Neural progenitor cell (in vitro differentiated cells): ENCODE results near the gene OGFOD2. TPM values are rescaled to one million over a fixed set of nuclear protein-coding genes. Genes with fewer than 3 reads are reported as not detected.

ENCODE experiments used
- DNase-seq: peaks from one replicate; pipeline ENCODE4 v3.0.0-alpha.2; 2016; ENCODE audit warnings: low spot score
- H2AFZ ChIP-seq: fragments of 200-600 bp; sonication (generic); replicated peaks from 2 replicates; pipeline ENCODE4 v1.6.1; 2016; ENCODE audit warnings: antibody characterized with exemption
- H3F3A ChIP-seq: fragments of 200-600 bp; sonication (generic); 2 replicates; pipeline ENCODE4 v1.6.1; 2016; ENCODE audit warnings: antibody characterized with exemption, low read depth
- H3K27ac ChIP-seq: fragments of 200-600 bp; sonication (generic); 2 replicates; pipeline ENCODE4 v1.5.1; 2016; ENCODE audit warnings: mild to moderate bottlenecking
- H3K27me3 ChIP-seq: fragments of 200-600 bp; sonication (generic); 2 replicates; pipeline ENCODE4 v1.6.1; 2016; ENCODE audit warnings: mild to moderate bottlenecking, moderate library complexity
- H3K36me3 ChIP-seq: fragments of 200-600 bp; sonication (generic); 2 replicates; pipeline ENCODE4 v1.5.1; 2016
- H3K4me1 ChIP-seq: fragments of 200-600 bp; sonication (generic); 2 replicates; pipeline ENCODE4 v1.6.1; 2016; ENCODE audit warnings: mixed run types
- H3K4me2 ChIP-seq: fragments of 200-600 bp; sonication (generic); 2 replicates; pipeline ENCODE4 v1.6.1; 2016
- H3K4me3 ChIP-seq: fragments of 200-600 bp; sonication (generic); 2 replicates; pipeline ENCODE4 v1.5.1; 2016
- H3K79me2 ChIP-seq: fragments of 200-600 bp; sonication (generic); 2 replicates; pipeline ENCODE4 v1.6.1; 2016; ENCODE audit warnings: low read depth
- H3K9ac ChIP-seq: fragments of 200-600 bp; sonication (generic); 2 replicates; pipeline ENCODE4 v1.6.1; 2016
- H3K9me3 ChIP-seq: fragments of 200-600 bp; sonication (generic); 2 replicates; pipeline ENCODE4 v1.5.1; 2016; ENCODE audit warnings: low read depth
- H4K20me1 ChIP-seq: fragments of 200-600 bp; sonication (generic); 2 replicates; pipeline ENCODE4 v1.6.1; 2016; ENCODE audit warnings: low read depth
- H3K27ac Mint-ChIP-seq: 3 replicates; pipeline ENCODE4 v1.8.0; 2021; ENCODE audit warnings: mixed read lengths
- H3K27me3 Mint-ChIP-seq: 2 replicates; pipeline ENCODE4 v1.8.0; 2022; ENCODE audit warnings: low read depth, mild to moderate bottlenecking, inconsistent platforms, moderate library complexity, mixed read lengths; ENCODE audit not compliant: insufficient read depth
- H3K36me3 Mint-ChIP-seq: 3 replicates; pipeline ENCODE4 v1.8.0; 2021; ENCODE audit warnings: mixed read lengths
- H3K4me1 Mint-ChIP-seq: 3 replicates; pipeline ENCODE4 v1.8.0; 2021; ENCODE audit warnings: mixed read lengths
- H3K4me3 Mint-ChIP-seq: 3 replicates; pipeline ENCODE4 v1.8.0; 2021; ENCODE audit warnings: mild to moderate bottlenecking, moderate library complexity, mixed read lengths
- H3K9me3 Mint-ChIP-seq: 3 replicates; pipeline ENCODE4 v1.8.0; 2020; ENCODE audit warnings: mixed read lengths
- EZH2 ChIP-seq: fragments of 200-600 bp; sonication (generic); IDR thresholded peaks from 2 replicates; pipeline ENCODE4 v1.6.1; 2017; ENCODE audit warnings: antibody characterized with exemption, mild to moderate bottlenecking, moderate library complexity
- EZH2phosphoT487 ChIP-seq: fragments of 200-600 bp; sonication (generic); IDR thresholded peaks from 2 replicates; pipeline ENCODE4 v1.6.1; 2017; ENCODE audit warnings: antibody characterized with exemption
- total RNA-seq: library from RNA; depleted of rRNA; stranded (reverse); fragments of >200 nt; gene quantifications from 2 replicates; pipeline ENCODE4 v1.2.3, GENCODE V29; 2015; ENCODE audit warnings: low replicate concordance
- TF ChIP-seq, protein P1 (sequence below): fragments of 200-600 bp; sonication (generic); IDR thresholded peaks from 2 replicates; pipeline ENCODE4 v1.5.1; 2017; ENCODE audit warnings: antibody characterized with exemption, mild to moderate bottlenecking

The OGFOD2 gene
- total RNA-seq, 1 donor from 2014 or later, result 9.9 TPM

DNA sequence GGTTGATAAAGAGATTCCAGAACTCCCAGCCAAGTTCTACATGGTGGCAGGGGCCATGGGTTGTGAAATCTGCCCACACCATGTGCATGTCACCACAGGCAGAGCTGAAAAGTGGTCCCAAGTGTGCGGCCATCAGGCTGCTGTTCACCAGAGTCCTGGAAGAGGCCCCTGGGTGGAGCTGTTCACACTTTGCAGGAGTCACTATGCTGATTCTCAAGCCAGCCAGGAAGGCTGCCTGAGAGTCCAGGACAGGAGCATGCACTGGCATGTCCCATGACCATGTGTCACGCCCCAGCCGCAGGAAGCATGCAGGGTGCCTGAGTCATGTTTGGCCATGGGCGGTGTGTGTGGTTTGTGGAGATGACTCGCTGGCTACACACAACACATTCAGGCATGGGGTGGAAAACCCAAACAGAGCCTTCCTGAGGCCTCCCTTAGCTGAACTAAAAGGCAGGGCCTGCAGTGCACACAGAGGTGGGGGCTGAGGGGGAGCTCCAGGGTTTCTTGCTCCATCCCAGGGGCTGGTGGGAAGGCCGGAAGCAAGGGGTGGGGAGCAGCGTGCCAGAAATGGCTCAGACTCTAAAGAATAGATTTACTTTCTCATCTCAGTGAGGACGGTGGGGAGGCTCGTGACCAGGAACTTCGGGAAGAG is 28.2 kb upstream of the OGFOD2 start:
- Mint-ChIP-seq H3K27me3 (peaks cover 3% of the 10 kb centered on the region), H3K4me1 (peaks cover 18% of the 10 kb centered on the region), H3K4me3 (no peak overlapping the region), H3K27ac (peak overlapping the region; percentile 4), H3K36me3 (no peaks in the 10 kb centered on the region), H3K9me3 (no peaks in the 10 kb centered on the region)
- Histone ChIP-seq H3K9me3 (no peaks in the 10 kb centered on the region), H3K79me2 (no peaks in the 10 kb centered on the region), H3F3A (no peaks in the 10 kb centered on the region), H3K4me2 (no peak overlapping the region), H4K20me1 (no peaks in the 10 kb centered on the region), H3K36me3 (no peaks in the 10 kb centered on the region), H3K4me1 (no peaks in the 10 kb centered on the region), H2AFZ (no peak overlapping the region), H3K27ac (no peak overlapping the region), H3K9ac (no peak overlapping the region), H3K4me3 (no peak overlapping the region), H3K27me3 (no peaks in the 10 kb centered on the region)
- peak; percentile 31 for DNase-seq
- TF ChIP-seq EZH2 (no peak), EZH2phosphoT487 (no peak)
- TF ChIP-seq, protein P1, sequence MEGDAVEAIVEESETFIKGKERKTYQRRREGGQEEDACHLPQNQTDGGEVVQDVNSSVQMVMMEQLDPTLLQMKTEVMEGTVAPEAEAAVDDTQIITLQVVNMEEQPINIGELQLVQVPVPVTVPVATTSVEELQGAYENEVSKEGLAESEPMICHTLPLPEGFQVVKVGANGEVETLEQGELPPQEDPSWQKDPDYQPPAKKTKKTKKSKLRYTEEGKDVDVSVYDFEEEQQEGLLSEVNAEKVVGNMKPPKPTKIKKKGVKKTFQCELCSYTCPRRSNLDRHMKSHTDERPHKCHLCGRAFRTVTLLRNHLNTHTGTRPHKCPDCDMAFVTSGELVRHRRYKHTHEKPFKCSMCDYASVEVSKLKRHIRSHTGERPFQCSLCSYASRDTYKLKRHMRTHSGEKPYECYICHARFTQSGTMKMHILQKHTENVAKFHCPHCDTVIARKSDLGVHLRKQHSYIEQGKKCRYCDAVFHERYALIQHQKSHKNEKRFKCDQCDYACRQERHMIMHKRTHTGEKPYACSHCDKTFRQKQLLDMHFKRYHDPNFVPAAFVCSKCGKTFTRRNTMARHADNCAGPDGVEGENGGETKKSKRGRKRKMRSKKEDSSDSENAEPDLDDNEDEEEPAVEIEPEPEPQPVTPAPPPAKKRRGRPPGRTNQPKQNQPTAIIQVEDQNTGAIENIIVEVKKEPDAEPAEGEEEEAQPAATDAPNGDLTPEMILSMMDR, result no peak

DNA sequence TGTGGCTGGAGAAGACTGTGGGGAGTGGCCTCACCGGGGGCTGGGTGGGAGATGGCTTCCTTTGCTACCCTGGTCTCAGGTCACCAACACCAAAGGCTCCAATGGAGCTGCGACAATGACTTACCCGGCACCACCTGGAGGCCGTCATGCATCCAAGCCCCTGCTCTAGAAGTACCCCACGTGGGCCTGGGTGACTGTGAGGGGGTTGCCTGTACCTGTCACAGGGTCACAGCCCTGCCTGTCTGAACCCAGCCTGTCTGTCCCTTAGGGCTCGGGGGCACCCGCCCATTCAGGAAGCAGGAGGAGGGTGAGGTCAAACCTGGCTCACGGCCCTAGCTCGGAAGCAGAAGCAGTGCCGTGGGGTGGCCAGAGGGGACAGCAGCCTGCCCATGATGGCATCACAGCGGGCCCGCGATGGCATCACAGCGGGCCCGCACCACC is 27.7 kb upstream of the OGFOD2 start:
- no peak overlapping the region for H3K4me3 Mint-ChIP-seq

DNA sequence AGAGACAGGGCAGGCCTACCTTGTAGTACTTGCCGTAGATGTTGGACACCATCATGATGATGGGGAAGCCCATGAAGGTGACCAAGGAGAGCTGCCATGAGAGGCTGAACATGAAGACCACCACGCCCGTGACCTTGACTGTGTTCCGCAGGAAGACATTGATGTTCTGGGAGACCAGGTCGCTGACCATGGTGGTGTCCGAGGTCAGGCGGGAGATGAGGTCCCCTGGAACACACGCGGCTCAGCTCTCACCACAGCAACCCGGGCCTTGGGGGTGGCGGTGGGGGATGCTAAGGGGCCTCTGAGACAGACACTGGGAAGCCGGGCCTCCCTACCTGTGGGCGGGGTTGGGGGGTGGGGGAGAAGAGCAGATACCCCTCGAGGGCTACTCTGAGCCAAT is 26.4 kb upstream of the OGFOD2 start:
- H3K9ac ChIP-seq, result no peak overlapping the region
- H3K27me3 ChIP-seq, result no peaks in the 10 kb centered on the region
- no peak overlapping the region for H2AFZ ChIP-seq
- TF ChIP-seq, protein P1, result no peak
- TF ChIP-seq EZH2phosphoT487 (no peak), EZH2 (no peak)
- H3F3A ChIP-seq, result no peaks in the 10 kb centered on the region
- no peaks in the 10 kb centered on the region for H3K4me1 ChIP-seq
- no peak overlapping the region for H3K4me2 ChIP-seq
- H4K20me1 ChIP-seq, result no peaks in the 10 kb centered on the region
- no peaks in the 10 kb centered on the region for H3K79me2 ChIP-seq
- H3K36me3 Mint-ChIP-seq, result no peaks in the 10 kb centered on the region
- DNase-seq, result no peak
- no peak overlapping the region for H3K4me3 ChIP-seq
- H3K9me3 Mint-ChIP-seq, result no peaks in the 10 kb centered on the region
- H3K36me3 ChIP-seq, result no peaks in the 10 kb centered on the region
- peaks cover 14% of the 10 kb centered on the region for H3K4me1 Mint-ChIP-seq
- no peak overlapping the region for H3K27ac ChIP-seq
- H3K9me3 ChIP-seq, result no peaks in the 10 kb centered on the region
- H3K27ac Mint-ChIP-seq, result no peak overlapping the region
- H3K27me3 Mint-ChIP-seq, result peaks cover 6% of the 10 kb centered on the region
- no peak overlapping the region for H3K4me3 Mint-ChIP-seq

More for the DNA sequence above, 27.7 kb upstream of the OGFOD2 start:
- Mint-ChIP-seq H3K27me3 (peaks cover 5% of the 10 kb centered on the region), H3K27ac (peak overlapping the region; percentile 4), H3K9me3 (no peaks in the 10 kb centered on the region), H3K36me3 (no peaks in the 10 kb centered on the region), H3K4me1 (peaks cover 20% of the 10 kb centered on the region)
- H3K36me3 ChIP-seq, result no peaks in the 10 kb centered on the region
- no peaks in the 10 kb centered on the region for H3F3A ChIP-seq
- no peaks in the 10 kb centered on the region for H3K27me3 ChIP-seq
- no peaks in the 10 kb centered on the region for H3K9me3 ChIP-seq
- H3K4me2 ChIP-seq, result no peak overlapping the region
- no peak overlapping the region for H2AFZ ChIP-seq
- H3K9ac ChIP-seq, result no peak overlapping the region
- no peaks in the 10 kb centered on the region for H3K79me2 ChIP-seq
- no peak overlapping the region for H3K27ac ChIP-seq
- TF ChIP-seq EZH2 (no peak), EZH2phosphoT487 (no peak)
- TF ChIP-seq, protein P1, result no peak
- H3K4me3 ChIP-seq, result no peak overlapping the region
- no peak for DNase-seq
- no peaks in the 10 kb centered on the region for H4K20me1 ChIP-seq
- H3K4me1 ChIP-seq, result no peaks in the 10 kb centered on the region
